SK-N-SH treated with all-trans-retinoic acid at 6 μM for 48 hours (cell line): Measurements from ENCODE around the gene TALDO1.
A peak's percentile ranks its signal among the peaks of the same experiment; 100 is the strongest.

Source experiments
- ATAC-seq: fragments of 200-7000 bp; cut with Tn5 transposase; 3 replicates; pipeline ENCODE4 v1.9.1; 2020; ENCODE audit warnings: mild to moderate bottlenecking, moderate library complexity
- ARNTL ChIP-seq: fragments of 450-650 bp; formaldehyde crosslinking; IDR thresholded peaks from 2 replicates; pipeline ENCODE4 v1.5.0; 2020; ENCODE audit warnings: low read depth, mild to moderate bottlenecking, moderate library complexity, borderline replicate concordance
- BACH2 ChIP-seq: fragments of 250-450 bp; sonication (Bioruptor Pico); IDR thresholded peaks from 2 replicates; pipeline ENCODE4 v1.9.0; 2021; ENCODE audit warnings: mild to moderate bottlenecking, borderline replicate concordance
- CSDC2 ChIP-seq: fragments of 250-450 bp; sonication (Bioruptor Pico); IDR thresholded peaks from 2 replicates; pipeline ENCODE4 v1.5.0; 2020; ENCODE audit warnings: mild to moderate bottlenecking, moderate library complexity
- CSRNP3 ChIP-seq: fragments of 250-450 bp; sonication (Bioruptor Pico); IDR thresholded peaks from 2 replicates; pipeline ENCODE4 v1.5.1; 2021; ENCODE audit warnings: mild to moderate bottlenecking, moderate library complexity
- ESRRG ChIP-seq: fragments of 250-450 bp; sonication (Bioruptor Pico); IDR thresholded peaks from 2 replicates; pipeline ENCODE4 v1.6.1; 2021; ENCODE audit warnings: mild to moderate bottlenecking
- GLIS3 ChIP-seq: fragments of 250-450 bp; sonication (Bioruptor Pico); IDR thresholded peaks from 2 replicates; pipeline ENCODE4 v1.5.0; 2020; ENCODE audit warnings: mild to moderate bottlenecking, moderate library complexity
- ISL1 ChIP-seq: fragments of 250-450 bp; sonication (Bioruptor Pico); IDR thresholded peaks from 2 replicates; pipeline ENCODE4 v2.1.2; 2022; ENCODE audit warnings: mild to moderate bottlenecking, moderate library complexity
- OSR1 ChIP-seq: fragments of 250-450 bp; sonication (Bioruptor Pico); IDR thresholded peaks from 2 replicates; pipeline ENCODE4 v1.8.0; 2022; ENCODE audit warnings: moderate library complexity, mild to moderate bottlenecking, inconsistent platforms
- PATZ1 ChIP-seq: fragments of 250-450 bp; sonication (Bioruptor Pico); IDR thresholded peaks from 2 replicates; pipeline ENCODE4 v1.8.0; 2020; ENCODE audit warnings: mild to moderate bottlenecking, moderate library complexity, borderline replicate concordance
- PPARA ChIP-seq: fragments of 250-450 bp; sonication (Bioruptor Pico); IDR thresholded peaks from 2 replicates; pipeline ENCODE4 v1.5.0; 2020; ENCODE audit warnings: mild to moderate bottlenecking, borderline replicate concordance
- RARB ChIP-seq: fragments of 250-450 bp; sonication (Bioruptor Pico); IDR thresholded peaks from 2 replicates; pipeline ENCODE4 v1.8.0; 2021; ENCODE audit warnings: mild to moderate bottlenecking, moderate library complexity
- TCF4 ChIP-seq: fragments of 250-450 bp; sonication (Bioruptor Pico); IDR thresholded peaks from 2 replicates; pipeline ENCODE4 v1.8.0; 2021; ENCODE audit warnings: mild to moderate bottlenecking, moderate library complexity, borderline replicate concordance
- TOX ChIP-seq: fragments of 250-450 bp; sonication (Bioruptor Pico); IDR thresholded peaks from 2 replicates; pipeline ENCODE4 v1.8.0; 2021; ENCODE audit warnings: mild to moderate bottlenecking, moderate library complexity, borderline replicate concordance
- TSHZ2 ChIP-seq: fragments of 250-450 bp; sonication (Bioruptor Pico); IDR thresholded peaks from 2 replicates; pipeline ENCODE4 v1.5.0; 2020; ENCODE audit warnings: mild to moderate bottlenecking, moderate library complexity
- ZC3H10 ChIP-seq: fragments of 250-450 bp; sonication (Bioruptor Pico); IDR thresholded peaks from 2 replicates; pipeline ENCODE4 v1.5.1; 2021; ENCODE audit warnings: mild to moderate bottlenecking, moderate library complexity
- ZFP3 ChIP-seq: fragments of 250-450 bp; sonication (Bioruptor Pico); IDR thresholded peaks from 2 replicates; pipeline ENCODE4 v1.5.0; 2020; ENCODE audit warnings: mild to moderate bottlenecking, moderate library complexity
- ZFP30 ChIP-seq: fragments of 450-650 bp; formaldehyde crosslinking; IDR thresholded peaks from 2 replicates; pipeline ENCODE4 v1.5.0; 2022; ENCODE audit warnings: mild to moderate bottlenecking, moderate library complexity
- ZNF565 ChIP-seq: fragments of 450-650 bp; formaldehyde crosslinking; conservative IDR thresholded peaks from 2 replicates; pipeline ENCODE4 v1.5.0; 2020; ENCODE audit warnings: low read depth, mild to moderate bottlenecking, moderate library complexity
- ZNF70 ChIP-seq: fragments of 450-650 bp; formaldehyde crosslinking; IDR thresholded peaks from 2 replicates; pipeline ENCODE4 v1.5.0; 2020; ENCODE audit warnings: mild to moderate bottlenecking, moderate library complexity
- ZNF8 ChIP-seq: fragments of 450-650 bp; formaldehyde crosslinking; IDR thresholded peaks from 2 replicates; pipeline ENCODE4 v1.5.0; 2020; ENCODE audit warnings: mild to moderate bottlenecking, moderate library complexity
- TF ChIP-seq, protein P1 (sequence below): fragments of 250-450 bp; sonication (Bioruptor Pico); IDR thresholded peaks from 2 replicates; pipeline ENCODE4 v1.8.0; 2021; ENCODE audit warnings: low read depth, mild to moderate bottlenecking, moderate library complexity, borderline replicate concordance

TALDO1 gene

GRCh38 chr11:783581-784015, 36.3 kb downstream of the TALDO1 start:
- ATAC-seq, result peak; percentile 94
- TF ChIP-seq TCF4 (CRISPR knock-in tag), result 0 out of 2 replicates have a peak, but pooled peaks have one; percentile 10
- no peak for TF ChIP-seq ZNF565 (CRISPR knock-in tag)
- TF ChIP-seq PATZ1, result no peak
- peak; percentile 80; the same call in 1 of the 2 replicates for TF ChIP-seq ARNTL (CRISPR knock-in tag)

DNA sequence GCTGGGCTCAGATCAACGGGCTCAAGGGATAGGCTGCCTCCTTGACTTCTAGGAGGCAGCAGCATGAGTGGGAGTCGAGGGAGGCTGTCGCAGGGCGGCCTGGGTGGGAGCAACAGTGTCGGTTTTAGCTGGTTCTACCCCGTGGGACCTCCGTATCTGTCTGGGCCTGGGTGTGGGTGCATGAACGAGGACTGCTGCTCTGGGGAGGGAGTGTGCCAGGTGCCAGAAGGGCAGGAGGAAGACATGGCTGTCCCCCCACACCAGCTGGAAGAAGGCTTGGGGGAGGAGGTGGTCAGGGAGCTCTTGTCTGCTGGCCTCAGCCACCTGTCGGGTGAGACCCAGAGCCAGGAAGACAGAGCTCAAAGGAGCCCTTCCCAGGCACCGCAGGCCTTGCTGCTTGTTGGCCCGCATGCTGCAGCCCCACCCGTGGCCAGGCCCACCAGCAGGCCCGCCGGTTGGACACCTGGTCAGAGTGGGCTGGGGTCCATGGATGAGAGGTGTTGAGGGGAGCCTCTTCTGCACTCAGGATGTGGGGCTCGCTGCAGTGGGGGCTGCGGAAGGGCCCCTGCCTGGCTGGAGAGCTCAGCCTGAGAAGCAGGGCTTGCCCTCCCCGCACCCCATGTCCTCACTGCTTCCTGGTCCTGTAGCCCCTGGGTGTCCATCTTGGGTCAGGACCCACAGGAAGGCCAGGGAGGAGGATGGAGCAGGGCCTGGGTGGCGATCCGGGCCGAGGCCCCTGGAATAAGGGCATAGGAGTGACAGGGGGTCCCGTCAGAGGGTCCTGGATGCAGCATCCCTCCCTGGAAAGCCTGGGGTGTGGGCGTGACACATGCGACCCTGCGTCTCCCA, 39.2 kb downstream of the TALDO1 start:
- TF ChIP-seq ZC3H10 (CRISPR knock-in tag) (no peak), ZNF8 (CRISPR knock-in tag) (no peak), TSHZ2 (CRISPR knock-in tag) (no peak), ZNF565 (CRISPR knock-in tag) (no peak), ZFP3 (CRISPR knock-in tag) (no peak), ESRRG (CRISPR knock-in tag) (no peak), GLIS3 (CRISPR knock-in tag) (no peak), CSRNP3 (no peak), RARB (CRISPR knock-in tag) (no peak), PATZ1 (no peak), ZFP30 (CRISPR knock-in tag) (no peak), PPARA (CRISPR knock-in tag) (no peak), OSR1 (CRISPR knock-in tag) (no peak), CSDC2 (CRISPR knock-in tag) (no peak), BACH2 (no peak), ZNF70 (CRISPR knock-in tag) (no peak), ARNTL (CRISPR knock-in tag) (no peak), TCF4 (CRISPR knock-in tag) (no peak)
- TF ChIP-seq, protein P1, sequence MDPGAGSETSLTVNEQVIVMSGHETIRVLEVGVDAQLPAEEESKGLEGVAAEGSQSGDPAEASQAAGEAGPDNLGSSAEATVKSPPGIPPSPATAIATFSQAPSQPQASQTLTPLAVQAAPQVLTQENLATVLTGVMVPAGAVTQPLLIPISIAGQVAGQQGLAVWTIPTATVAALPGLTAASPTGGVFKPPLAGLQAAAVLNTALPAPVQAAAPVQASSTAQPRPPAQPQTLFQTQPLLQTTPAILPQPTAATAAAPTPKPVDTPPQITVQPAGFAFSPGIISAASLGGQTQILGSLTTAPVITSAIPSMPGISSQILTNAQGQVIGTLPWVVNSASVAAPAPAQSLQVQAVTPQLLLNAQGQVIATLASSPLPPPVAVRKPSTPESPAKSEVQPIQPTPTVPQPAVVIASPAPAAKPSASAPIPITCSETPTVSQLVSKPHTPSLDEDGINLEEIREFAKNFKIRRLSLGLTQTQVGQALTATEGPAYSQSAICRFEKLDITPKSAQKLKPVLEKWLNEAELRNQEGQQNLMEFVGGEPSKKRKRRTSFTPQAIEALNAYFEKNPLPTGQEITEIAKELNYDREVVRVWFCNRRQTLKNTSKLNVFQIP (CRISPR knock-in tag), result no peak
- ATAC-seq, result no peak

DNA sequence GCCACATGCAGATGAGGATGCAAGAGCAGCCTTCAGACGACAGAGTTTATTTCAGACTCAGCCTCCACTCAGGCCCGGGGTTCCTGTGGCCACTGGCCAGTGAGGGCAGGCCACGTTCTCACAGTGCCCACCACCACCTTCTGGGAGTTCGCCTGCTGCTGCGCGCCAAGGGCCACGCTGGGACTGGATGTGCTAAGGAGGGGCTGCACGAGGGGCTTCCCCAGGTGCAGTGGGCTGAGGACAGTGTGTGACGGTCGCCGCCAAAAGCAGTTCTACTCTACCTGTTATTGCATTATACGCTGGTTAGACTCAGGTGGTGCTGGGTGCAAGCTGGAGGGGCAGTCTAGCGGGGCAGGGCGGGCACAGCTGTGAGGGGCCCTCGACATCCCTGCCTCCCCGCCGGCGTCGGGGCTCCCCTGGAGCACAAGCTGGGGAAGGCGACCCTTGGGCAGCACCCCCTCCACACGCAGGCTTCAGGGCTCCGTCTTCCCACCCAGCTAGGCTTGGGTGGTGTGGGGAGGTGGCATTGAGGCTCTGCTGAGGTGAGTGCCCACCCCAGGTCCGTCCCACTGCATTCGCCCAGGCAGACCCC, 39.9 kb downstream of the TALDO1 start:
- TF ChIP-seq ESRRG (CRISPR knock-in tag), result no peak
- no peak for TF ChIP-seq PPARA (CRISPR knock-in tag)
- TF ChIP-seq ZNF8 (CRISPR knock-in tag), result no peak
- no peak for TF ChIP-seq ISL1 (CRISPR knock-in tag)
- TF ChIP-seq BACH2, result no peak
- TF ChIP-seq, protein P1 (CRISPR knock-in tag), result no peak
- no peak for TF ChIP-seq TCF4 (CRISPR knock-in tag)
- no peak for TF ChIP-seq RARB (CRISPR knock-in tag)
- TF ChIP-seq ZNF70 (CRISPR knock-in tag), result no peak
- no peak for TF ChIP-seq TOX (CRISPR knock-in tag)
- no peak for TF ChIP-seq ZC3H10 (CRISPR knock-in tag)
- no peak for TF ChIP-seq CSRNP3
- TF ChIP-seq, all 23 proteins: peak for 0
- ATAC-seq, result no peak
